ENCODE measurements around the gene PRDM11. TPM values are rescaled to one million over a fixed set of nuclear protein-coding genes. Genes with fewer than 3 reads are reported as not detected.

PRDM11 gene
- total RNA-seq, 1 donor from 2014 or later, result 4.6 TPM

DNA sequence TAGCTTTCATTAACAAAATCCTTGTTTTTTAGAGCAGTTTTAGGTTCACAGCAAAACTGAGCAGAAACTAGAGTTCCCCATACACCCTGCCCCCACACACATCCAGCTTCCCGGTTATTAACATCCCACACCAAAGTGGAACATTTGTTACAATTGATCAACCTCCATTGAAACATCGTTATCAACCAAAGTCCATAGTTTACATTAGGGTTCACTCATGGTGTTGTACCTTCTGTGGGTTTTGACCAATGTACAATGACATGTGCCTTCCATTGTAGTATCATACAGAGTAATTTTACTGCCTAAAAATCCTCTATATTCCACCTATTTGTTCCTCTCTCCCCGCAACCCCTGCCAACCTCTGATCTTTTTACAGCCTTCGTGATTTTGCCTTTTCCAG is 28.5 kb downstream of the PRDM11 start:
- TF ChIP-seq, protein P1, sequence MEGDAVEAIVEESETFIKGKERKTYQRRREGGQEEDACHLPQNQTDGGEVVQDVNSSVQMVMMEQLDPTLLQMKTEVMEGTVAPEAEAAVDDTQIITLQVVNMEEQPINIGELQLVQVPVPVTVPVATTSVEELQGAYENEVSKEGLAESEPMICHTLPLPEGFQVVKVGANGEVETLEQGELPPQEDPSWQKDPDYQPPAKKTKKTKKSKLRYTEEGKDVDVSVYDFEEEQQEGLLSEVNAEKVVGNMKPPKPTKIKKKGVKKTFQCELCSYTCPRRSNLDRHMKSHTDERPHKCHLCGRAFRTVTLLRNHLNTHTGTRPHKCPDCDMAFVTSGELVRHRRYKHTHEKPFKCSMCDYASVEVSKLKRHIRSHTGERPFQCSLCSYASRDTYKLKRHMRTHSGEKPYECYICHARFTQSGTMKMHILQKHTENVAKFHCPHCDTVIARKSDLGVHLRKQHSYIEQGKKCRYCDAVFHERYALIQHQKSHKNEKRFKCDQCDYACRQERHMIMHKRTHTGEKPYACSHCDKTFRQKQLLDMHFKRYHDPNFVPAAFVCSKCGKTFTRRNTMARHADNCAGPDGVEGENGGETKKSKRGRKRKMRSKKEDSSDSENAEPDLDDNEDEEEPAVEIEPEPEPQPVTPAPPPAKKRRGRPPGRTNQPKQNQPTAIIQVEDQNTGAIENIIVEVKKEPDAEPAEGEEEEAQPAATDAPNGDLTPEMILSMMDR (conservative IDR thresholded peaks at IDR 0.05; ENCODE audit: low read depth, low read length), result no peak
- H3K4me3 ChIP-seq (ENCODE audit: low read depth, low read length), result no peak overlapping the region
- DNase-seq (ENCODE audit: low read depth), result no peak

DNA sequence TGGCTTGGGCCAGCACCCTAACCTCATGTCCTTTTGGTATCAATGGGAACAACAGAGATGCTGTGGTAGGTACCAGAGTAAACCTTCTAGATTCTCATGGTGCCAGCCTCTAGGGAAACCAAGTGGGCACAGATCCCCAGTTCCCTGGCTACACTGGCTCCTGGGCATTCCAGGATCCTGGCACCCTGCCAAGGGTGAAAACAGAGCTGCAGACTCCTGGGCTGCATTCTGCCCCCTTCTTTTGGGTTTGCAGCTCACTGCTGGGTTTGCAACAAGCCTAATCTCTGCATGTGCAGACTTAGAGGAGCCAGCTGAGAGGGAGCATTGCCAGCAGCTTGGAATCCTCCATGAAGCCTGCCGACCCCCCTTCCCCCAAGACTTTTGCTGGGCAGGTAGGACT is 30.6 kb downstream of the PRDM11 start:
- DNase-seq (ENCODE audit: low read depth), result no peak
- no peak overlapping the region for H3K4me3 ChIP-seq (ENCODE audit: low read depth, low read length)
- TF ChIP-seq, protein P1 (conservative IDR thresholded peaks at IDR 0.05; ENCODE audit: low read depth, low read length), result no peak

DNA sequence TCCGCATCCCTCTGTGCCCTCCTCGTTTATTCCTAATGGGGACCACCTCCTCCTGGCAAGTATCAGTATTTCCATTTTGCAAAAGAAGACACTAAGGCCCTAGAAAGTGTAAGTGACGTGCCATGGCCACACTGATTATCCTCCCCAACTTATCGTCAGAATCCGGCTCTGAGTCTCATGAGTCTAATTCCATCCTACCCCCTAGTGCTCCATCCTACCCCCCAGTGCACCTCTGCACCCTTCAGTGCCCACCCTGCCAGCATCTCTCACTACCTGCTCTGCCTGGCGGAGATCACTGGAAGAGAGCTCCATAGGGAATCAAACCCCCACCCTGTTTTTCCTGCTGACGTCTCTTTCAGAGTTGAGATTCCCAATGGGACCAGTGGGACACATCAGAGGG is 31.8 kb downstream of the PRDM11 start:
- no peak overlapping the region for H3K4me3 ChIP-seq (ENCODE audit: low read depth, low read length)
- TF ChIP-seq, protein P1 (conservative IDR thresholded peaks at IDR 0.05; ENCODE audit: low read depth, low read length), result no peak
- DNase-seq (ENCODE audit: low read depth), result no peak

DNA sequence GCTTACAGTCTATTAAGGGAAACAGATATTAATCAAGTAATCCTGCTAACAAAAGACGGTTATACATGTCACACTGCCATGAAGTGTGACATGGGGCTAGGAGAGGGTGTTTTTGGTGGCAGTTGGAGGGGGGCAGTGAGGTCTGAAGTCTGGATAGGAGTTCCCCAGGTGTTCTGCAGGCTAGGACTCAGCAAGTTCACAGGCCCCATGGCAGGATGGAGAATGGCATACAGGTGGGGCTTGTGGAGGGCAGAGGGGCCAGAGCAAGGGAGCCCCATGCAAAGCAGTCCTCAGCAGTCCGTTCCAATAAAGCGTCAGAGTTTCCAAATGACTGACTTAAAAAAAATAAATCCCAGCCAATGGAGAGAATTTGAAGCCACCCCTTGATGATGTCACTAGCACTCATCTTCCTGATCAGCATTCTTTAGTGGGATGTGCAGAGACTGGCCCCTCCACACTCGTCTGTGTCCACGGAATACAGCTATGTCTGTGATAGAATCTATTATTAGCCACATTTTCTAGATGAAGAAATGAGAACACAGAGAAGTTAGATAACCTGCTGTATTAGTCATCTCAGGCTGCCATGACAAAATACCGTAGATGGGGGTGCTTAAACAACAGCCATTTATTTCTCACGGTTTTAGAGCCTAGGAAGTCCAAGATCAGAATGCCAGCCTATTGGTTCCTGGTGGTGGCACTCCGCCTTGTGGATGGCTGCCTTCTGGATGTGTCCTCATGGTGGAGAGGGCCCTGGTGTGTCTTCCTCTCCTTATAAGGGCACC is 32.6 kb downstream of the PRDM11 start:
- H3K4me3 ChIP-seq (ENCODE audit: low read depth, low read length), result no peak overlapping the region
- TF ChIP-seq, protein P1 (conservative IDR thresholded peaks at IDR 0.05; ENCODE audit: low read depth, low read length), result no peak
- DNase-seq (ENCODE audit: low read depth), result no peak

DNA sequence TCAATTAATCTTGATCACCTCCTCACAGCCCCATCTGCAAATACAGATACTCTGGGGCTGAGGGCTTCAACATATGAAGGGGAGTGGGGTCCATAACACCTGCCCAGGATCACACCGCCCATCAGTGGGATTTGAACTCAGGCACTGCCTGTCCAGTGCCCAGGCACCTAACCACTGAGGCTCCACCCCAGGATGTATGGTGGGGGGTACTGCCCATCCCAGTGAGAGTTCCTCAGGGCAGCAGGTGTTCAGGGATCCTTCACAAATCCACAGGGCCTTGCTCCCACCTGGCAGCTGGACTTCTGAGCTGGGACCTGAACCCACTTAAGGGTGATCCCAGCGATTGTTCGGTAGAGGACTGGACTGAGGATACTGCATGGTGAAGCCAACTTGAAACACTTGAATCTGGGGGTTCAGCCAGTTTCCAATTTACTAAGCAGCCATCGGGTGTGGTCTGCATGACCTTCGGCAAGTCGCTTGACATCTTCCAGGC is 33.3 kb downstream of the PRDM11 start:
- TF ChIP-seq, protein P1 (conservative IDR thresholded peaks at IDR 0.05; ENCODE audit: low read depth, low read length), result no peak
- peak overlapping the region; percentile 62 for H3K4me3 ChIP-seq (ENCODE audit: low read depth, low read length)
- DNase-seq (ENCODE audit: low read depth), result no peak

DNA sequence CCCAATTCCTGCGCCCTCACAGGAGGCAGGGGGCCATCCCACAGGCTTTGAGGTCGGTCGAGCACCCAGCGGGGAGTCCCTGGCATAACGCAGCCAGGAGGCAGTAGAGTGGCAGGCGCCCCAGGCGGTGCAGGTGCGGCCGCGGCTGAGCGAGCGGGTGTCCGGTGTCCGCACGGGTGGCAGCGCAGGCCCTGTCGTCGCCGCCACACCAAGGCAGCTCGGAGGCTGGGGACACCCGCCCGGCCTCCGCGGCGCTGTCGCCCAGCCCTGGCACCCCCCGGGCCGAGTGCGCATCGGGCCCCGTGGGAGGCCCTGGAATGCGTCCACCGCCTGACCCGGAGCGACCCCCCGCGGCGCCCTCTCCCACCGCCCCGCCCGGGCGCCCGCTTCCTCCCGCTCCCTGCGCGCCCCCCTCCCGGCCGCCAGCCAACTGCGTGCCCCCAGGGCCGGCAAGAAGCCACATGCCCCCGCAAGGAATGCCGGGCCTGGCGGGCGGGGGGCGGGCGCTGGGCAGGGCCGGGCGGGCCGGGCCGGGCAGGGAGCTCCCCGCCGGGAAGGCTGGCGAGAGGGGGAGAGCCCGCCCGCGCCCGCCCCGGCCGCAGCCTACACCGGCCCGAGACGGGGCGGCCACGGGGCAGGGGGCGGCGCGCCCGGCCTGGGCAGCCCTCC is 33.9 kb downstream of the PRDM11 start:
- TF ChIP-seq, protein P1 (conservative IDR thresholded peaks at IDR 0.05; ENCODE audit: low read depth, low read length), result peak; percentile 56
- peak overlapping the region; percentile 62 for H3K4me3 ChIP-seq (ENCODE audit: low read depth, low read length)
- no peak for DNase-seq (ENCODE audit: low read depth)
